ENCODE data around the gene CSF3R. TPM values are rescaled to one million over a fixed set of nuclear protein-coding genes. Genes with fewer than 3 reads are reported as not detected.

CSF3R gene
- total RNA-seq, 1 donor from 2014 or later, result 0.20 TPM

- Histone ChIP-seq H3K36me3 (ENCODE audit: insufficient read depth, low read length) (no peaks in the 10 kb centered on the region), H3K27me3 (ENCODE audit: insufficient read depth, low read length) (no peaks in the 10 kb centered on the region), H3K4me1 (ENCODE audit: insufficient read depth, low read length) (peaks cover 4% of the 10 kb centered on the region), H3K27ac (ENCODE audit: low read depth, low read length) (no peak overlapping the region), H3K4me2 (ENCODE audit: low read length) (no peak overlapping the region), H3K4me3 (ENCODE audit: insufficient read depth, low read depth, low read length) (no peak overlapping the region), H3K9ac (ENCODE audit: low read length) (no peak overlapping the region), H3K79me2 (ENCODE audit: insufficient read depth, low read length) (no peaks in the 10 kb centered on the region), H2AFZ (ENCODE audit: low read depth, low read length) (no peak overlapping the region), H4K20me1 (ENCODE audit: insufficient read depth, low read length) (no peaks in the 10 kb centered on the region), H3K9me3 (ENCODE audit: insufficient read depth, low read depth, low read length) (no peaks in the 10 kb centered on the region)
- Mint-ChIP-seq H3K27me3 (ENCODE audit: low read depth, unreplicated experiment) (no peaks in the 10 kb centered on the region), H3K36me3 (ENCODE audit: low read depth, unreplicated experiment) (peaks cover 3% of the 10 kb centered on the region), H3K4me1 (ENCODE audit: low read depth, unreplicated experiment) (peaks cover 8% of the 10 kb centered on the region), H3K9me3 (ENCODE audit: unreplicated experiment) (no peaks in the 10 kb centered on the region), H3K4me3 (ENCODE audit: unreplicated experiment) (no peak overlapping the region), H3K27ac (ENCODE audit: unreplicated experiment) (no peak overlapping the region)
- TF ChIP-seq EZH2 (IDR thresholded peaks at IDR 0.05; ENCODE audit: insufficient read depth, low read length), result no peak
- no peak for TF ChIP-seq CTCF (IDR thresholded peaks at IDR 0.05; ENCODE audit: insufficient read depth, low read depth, low read length)
- FAIRE-seq (no peak), DNase-seq (ENCODE audit: low read depth) (no peak)
These were observed 42.1 kb downstream of the CSF3R start for GRCh38 chr1:36440646-36441045.

GRCh38 chr1:36440044-36440443, 42.7 kb downstream of the CSF3R start:
- no peak for FAIRE-seq
- H3K4me2 ChIP-seq (ENCODE audit: low read length), result no peak overlapping the region
- Mint-ChIP-seq H3K36me3 (ENCODE audit: low read depth, unreplicated experiment) (peaks cover 3% of the 10 kb centered on the region), H3K9me3 (ENCODE audit: unreplicated experiment) (no peaks in the 10 kb centered on the region), H3K4me1 (ENCODE audit: low read depth, unreplicated experiment) (peaks cover 8% of the 10 kb centered on the region), H3K4me3 (ENCODE audit: unreplicated experiment) (no peak overlapping the region), H3K27ac (ENCODE audit: unreplicated experiment) (no peak overlapping the region), H3K27me3 (ENCODE audit: low read depth, unreplicated experiment) (no peaks in the 10 kb centered on the region)
- no peak for DNase-seq (ENCODE audit: low read depth)
- no peak overlapping the region for H2AFZ ChIP-seq (ENCODE audit: low read depth, low read length)
- no peak overlapping the region for H3K9ac ChIP-seq (ENCODE audit: low read length)
- no peaks in the 10 kb centered on the region for H3K9me3 ChIP-seq (ENCODE audit: insufficient read depth, low read depth, low read length)
- H3K4me1 ChIP-seq (ENCODE audit: insufficient read depth, low read length), result peaks cover 4% of the 10 kb centered on the region
- no peaks in the 10 kb centered on the region for H3K79me2 ChIP-seq (ENCODE audit: insufficient read depth, low read length)
- no peak for TF ChIP-seq EZH2 (IDR thresholded peaks at IDR 0.05; ENCODE audit: insufficient read depth, low read length)
- no peak for TF ChIP-seq CTCF (IDR thresholded peaks at IDR 0.05; ENCODE audit: insufficient read depth, low read depth, low read length)
- H4K20me1 ChIP-seq (ENCODE audit: insufficient read depth, low read length), result no peaks in the 10 kb centered on the region
- H3K27ac ChIP-seq (ENCODE audit: low read depth, low read length), result no peak overlapping the region
- H3K4me3 ChIP-seq (ENCODE audit: insufficient read depth, low read depth, low read length), result no peak overlapping the region
- no peaks in the 10 kb centered on the region for H3K27me3 ChIP-seq (ENCODE audit: insufficient read depth, low read length)
- H3K36me3 ChIP-seq (ENCODE audit: insufficient read depth, low read length), result no peaks in the 10 kb centered on the region

- no peaks in the 10 kb centered on the region for H3K27me3 ChIP-seq (ENCODE audit: insufficient read depth, low read length)
- H3K79me2 ChIP-seq (ENCODE audit: insufficient read depth, low read length), result no peaks in the 10 kb centered on the region
- H3K9ac ChIP-seq (ENCODE audit: low read length), result no peak overlapping the region
- no peaks in the 10 kb centered on the region for H3K27me3 Mint-ChIP-seq (ENCODE audit: low read depth, unreplicated experiment)
- H3K4me1 Mint-ChIP-seq (ENCODE audit: low read depth, unreplicated experiment), result peaks cover 8% of the 10 kb centered on the region
- peaks cover 3% of the 10 kb centered on the region for H3K36me3 Mint-ChIP-seq (ENCODE audit: low read depth, unreplicated experiment)
- H3K4me2 ChIP-seq (ENCODE audit: low read length), result no peak overlapping the region
- H4K20me1 ChIP-seq (ENCODE audit: insufficient read depth, low read length), result no peaks in the 10 kb centered on the region
- H3K27ac Mint-ChIP-seq (ENCODE audit: unreplicated experiment), result no peak overlapping the region
- DNase-seq (ENCODE audit: low read depth) (no peak), FAIRE-seq (no peak)
- no peak for TF ChIP-seq EZH2 (IDR thresholded peaks at IDR 0.05; ENCODE audit: insufficient read depth, low read length)
- TF ChIP-seq CTCF (IDR thresholded peaks at IDR 0.05; ENCODE audit: insufficient read depth, low read depth, low read length), result no peak
- H3K9me3 ChIP-seq (ENCODE audit: insufficient read depth, low read depth, low read length), result no peaks in the 10 kb centered on the region
- no peak overlapping the region for H3K4me3 Mint-ChIP-seq (ENCODE audit: unreplicated experiment)
- no peaks in the 10 kb centered on the region for H3K36me3 ChIP-seq (ENCODE audit: insufficient read depth, low read length)
- H3K4me3 ChIP-seq (ENCODE audit: insufficient read depth, low read depth, low read length), result no peak overlapping the region
- no peak overlapping the region for H3K27ac ChIP-seq (ENCODE audit: low read depth, low read length)
- H2AFZ ChIP-seq (ENCODE audit: low read depth, low read length), result no peak overlapping the region
- peaks cover 4% of the 10 kb centered on the region for H3K4me1 ChIP-seq (ENCODE audit: insufficient read depth, low read length)
- H3K9me3 Mint-ChIP-seq (ENCODE audit: unreplicated experiment), result no peaks in the 10 kb centered on the region
These were observed 44.0 kb downstream of the CSF3R start for GRCh38 chr1:36438715-36439114.

Data from astrocyte (in vitro differentiated cells and primary cell).